ENCODE results near the gene TBATA. TPM values are rescaled to one million over a fixed set of nuclear protein-coding genes. Genes with fewer than 3 reads are reported as not detected.
A peak's percentile ranks its signal among the peaks of the same experiment; 100 is the strongest.

TBATA gene
- total RNA-seq = not detected

- peak in 2 of 3 donors; percentile 72 to 87 for DNase-seq (ENCODE audit: low read depth in 2 of 3, low spot score in 2 of 3)
Observed at GRCh38 chr10:70785190-70785589, at the start of gene TBATA. TSS of gene TBATA (minus strand) at chr10:70785377. CDS start at chr10:70783379, 1,998 bp downstream.

- DNase-seq (ENCODE audit: low read depth in 2 of 3, low spot score in 2 of 3) = no peak
Observed at GRCh38 chr10:70834441-70835151, 49.4 kb upstream of the TBATA start.

- DNase-seq (ENCODE audit: low read depth in 2 of 3, low spot score in 2 of 3) = no peak
Observed at GRCh38 chr10:70834021-70834420, 48.8 kb upstream of the TBATA start.

GRCh38 chr10:70833601-70834000 lies 48.4 kb upstream of the TBATA start:
- no peak for DNase-seq (ENCODE audit: low read depth in 2 of 3, low spot score in 2 of 3)

GRCh38 chr10:70832852-70833528 lies 47.8 kb upstream of the TBATA start:
- DNase-seq (ENCODE audit: low read depth in 2 of 3, low spot score in 2 of 3) = peak in 2 of 3 donors; percentile 29 to 43

GRCh38 chr10:70832221-70832620 lies 47.0 kb upstream of the TBATA start:
- DNase-seq (ENCODE audit: low read depth in 2 of 3, low spot score in 2 of 3) = no peak

GRCh38 chr10:70830164-70830563 lies 45.0 kb upstream of the TBATA start:
- DNase-seq (ENCODE audit: low read depth in 2 of 3, low spot score in 2 of 3) = peak in 1 of 3 donors; percentile 17

- DNase-seq (ENCODE audit: low read depth in 2 of 3, low spot score in 2 of 3) = no peak
Observed at GRCh38 chr10:70829543-70829942, 44.4 kb upstream of the TBATA start.

- DNase-seq (ENCODE audit: low read depth in 2 of 3, low spot score in 2 of 3) = no peak
Observed at GRCh38 chr10:70828923-70829322, 43.7 kb upstream of the TBATA start.

- no peak for DNase-seq (ENCODE audit: low read depth in 2 of 3, low spot score in 2 of 3)
Observed at GRCh38 chr10:70827086-70827757, 42.0 kb upstream of the TBATA start.

GRCh38 chr10:70822076-70822820 lies 37.1 kb upstream of the TBATA start:
- DNase-seq (ENCODE audit: low read depth in 2 of 3, low spot score in 2 of 3) = no peak

GRCh38 chr10:70820976-70821750 lies 36.0 kb upstream of the TBATA start:
- peak in 1 of 3 donors; percentile 36 for DNase-seq (ENCODE audit: low read depth in 2 of 3, low spot score in 2 of 3)

GRCh38 chr10:70816220-70816894 lies 31.2 kb upstream of the TBATA start:
- DNase-seq (ENCODE audit: low read depth in 2 of 3, low spot score in 2 of 3) = peak in 2 of 3 donors; percentile 30 to 37

- DNase-seq (ENCODE audit: low read depth in 2 of 3, low spot score in 2 of 3) = peak; percentile 69 to 81 (median 81)
Observed at GRCh38 chr10:70815504-70816219, 30.5 kb upstream of the TBATA start, which contains the start of gene SGPL1. TSS of gene SGPL1 (plus strand) at chr10:70815948. CDS start at chr10:70816854, 906 bp downstream.

GRCh38 chr10:70814126-70814525 lies 28.9 kb upstream of the TBATA start:
- DNase-seq (ENCODE audit: low read depth in 2 of 3, low spot score in 2 of 3) = no peak

- DNase-seq (ENCODE audit: low read depth in 2 of 3, low spot score in 2 of 3) = no peak
Observed at GRCh38 chr10:70812814-70813213, 27.6 kb upstream of the TBATA start.

- no peak for DNase-seq (ENCODE audit: low read depth in 2 of 3, low spot score in 2 of 3)
Observed at GRCh38 chr10:70811881-70812280, 26.7 kb upstream of the TBATA start.

- no peak for DNase-seq (ENCODE audit: low read depth in 2 of 3, low spot score in 2 of 3)
Observed at GRCh38 chr10:70810967-70811366, 25.8 kb upstream of the TBATA start.

GRCh38 chr10:70809726-70810125 lies 24.5 kb upstream of the TBATA start:
- DNase-seq (ENCODE audit: low read depth in 2 of 3, low spot score in 2 of 3) = no peak
